Measurements from ENCODE around the gene TUBA8. TPM values are rescaled to one million over a fixed set of nuclear protein-coding genes. Genes with fewer than 3 reads are reported as not detected.

TUBA8 gene
- total and polyA plus RNA-seq, 2 donors (not counting 1 experiment from before 2014, with no cell fraction given), result 0.60 to 0.83 TPM

GRCh38 chr22:18114976-18115652 lies 4.5 kb downstream of the TUBA8 start:
- no peak overlapping the region for H3K27ac ChIP-seq (ENCODE audit: insufficient read depth, low read length)
- H3K79me2 ChIP-seq (ENCODE audit: control insufficient read depth, insufficient read depth, low read length), result no peaks in the 10 kb centered on the region
- no peak overlapping the region for H3K4me2 ChIP-seq (ENCODE audit: extremely low read depth, insufficient read depth, low read length)
- no peaks in the 10 kb centered on the region for H3K4me1 ChIP-seq (ENCODE audit: control insufficient read depth, extremely low read depth, insufficient read depth, low read length)
- H3K4me3 ChIP-seq (replicated peaks in 1 of 4; ENCODE audit: control extremely low read depth in 1 of 4, insufficient read depth in 1 of 4, low read depth in 3 of 4, low read length in 4 of 4), result no peak overlapping the region
- no peaks in the 10 kb centered on the region for H3K36me3 ChIP-seq (ENCODE audit: control insufficient read depth, insufficient read depth, low read length)
- H3K9me3 ChIP-seq (ENCODE audit: control insufficient read depth, insufficient read depth, low read depth, low read length), result no peaks in the 10 kb centered on the region
- no peak for TF ChIP-seq CTCF (conservative IDR thresholded peaks at IDR 0.05 in 1 of 2, IDR thresholded peaks at IDR 0.05 in 1 of 2; ENCODE audit: low read depth in 1 of 2, low read length in 2 of 2)
- no peak for TF ChIP-seq EZH2 (IDR thresholded peaks at IDR 0.05; ENCODE audit: low read length, missing control alignments)
- H4K20me1 ChIP-seq (ENCODE audit: control insufficient read depth, extremely low read depth, insufficient read depth, low read length), result no peaks in the 10 kb centered on the region
- H3K9ac ChIP-seq (ENCODE audit: insufficient read depth, low read length), result no peak overlapping the region
- peaks cover 2% of the 10 kb centered on the region for H3K27me3 ChIP-seq (ENCODE audit: control insufficient read depth, insufficient read depth, low read length)
- DNase-seq (ENCODE audit: low read depth in 2 of 2), result no peak
- no peak overlapping the region for H2AFZ ChIP-seq (ENCODE audit: low read length)

- H3K27ac ChIP-seq (ENCODE audit: insufficient read depth, low read length), result no peak overlapping the region
- H3K9me3 ChIP-seq (ENCODE audit: control insufficient read depth, insufficient read depth, low read depth, low read length), result no peaks in the 10 kb centered on the region
- no peak overlapping the region for H3K4me2 ChIP-seq (ENCODE audit: extremely low read depth, insufficient read depth, low read length)
- H3K27me3 ChIP-seq (ENCODE audit: control insufficient read depth, insufficient read depth, low read length), result peaks cover 2% of the 10 kb centered on the region
- no peak overlapping the region for H3K9ac ChIP-seq (ENCODE audit: insufficient read depth, low read length)
- DNase-seq (ENCODE audit: low read depth in 2 of 2), result no peak
- H4K20me1 ChIP-seq (ENCODE audit: control insufficient read depth, extremely low read depth, insufficient read depth, low read length), result no peaks in the 10 kb centered on the region
- H3K4me3 ChIP-seq (replicated peaks in 1 of 4; ENCODE audit: control extremely low read depth in 1 of 4, insufficient read depth in 1 of 4, low read depth in 3 of 4, low read length in 4 of 4), result no peak overlapping the region
- H3K36me3 ChIP-seq (ENCODE audit: control insufficient read depth, insufficient read depth, low read length), result no peaks in the 10 kb centered on the region
- no peaks in the 10 kb centered on the region for H3K79me2 ChIP-seq (ENCODE audit: control insufficient read depth, insufficient read depth, low read length)
- H2AFZ ChIP-seq (ENCODE audit: low read length), result no peak overlapping the region
- H3K4me1 ChIP-seq (ENCODE audit: control insufficient read depth, extremely low read depth, insufficient read depth, low read length), result no peaks in the 10 kb centered on the region
- TF ChIP-seq CTCF (conservative IDR thresholded peaks at IDR 0.05 in 1 of 2, IDR thresholded peaks at IDR 0.05 in 1 of 2; ENCODE audit: low read depth in 1 of 2, low read length in 2 of 2) (no peak), EZH2 (IDR thresholded peaks at IDR 0.05; ENCODE audit: low read length, missing control alignments) (no peak)
Measured at GRCh38 chr22:18115906-18116371, 5.3 kb downstream of the TUBA8 start.

GRCh38 chr22:18116634-18117033 lies 6.0 kb downstream of the TUBA8 start:
- Histone ChIP-seq H3K27ac (ENCODE audit: insufficient read depth, low read length) (no peak overlapping the region), H3K9ac (ENCODE audit: insufficient read depth, low read length) (no peak overlapping the region), H3K79me2 (ENCODE audit: control insufficient read depth, insufficient read depth, low read length) (no peaks in the 10 kb centered on the region), H3K4me2 (ENCODE audit: extremely low read depth, insufficient read depth, low read length) (no peak overlapping the region), H2AFZ (ENCODE audit: low read length) (no peak overlapping the region), H3K9me3 (ENCODE audit: control insufficient read depth, insufficient read depth, low read depth, low read length) (no peaks in the 10 kb centered on the region), H3K27me3 (ENCODE audit: control insufficient read depth, insufficient read depth, low read length) (peaks cover 2% of the 10 kb centered on the region), H3K4me1 (ENCODE audit: control insufficient read depth, extremely low read depth, insufficient read depth, low read length) (no peaks in the 10 kb centered on the region), H4K20me1 (ENCODE audit: control insufficient read depth, extremely low read depth, insufficient read depth, low read length) (no peaks in the 10 kb centered on the region), H3K36me3 (ENCODE audit: control insufficient read depth, insufficient read depth, low read length) (no peaks in the 10 kb centered on the region), H3K4me3 (replicated peaks in 1 of 4; ENCODE audit: control extremely low read depth in 1 of 4, insufficient read depth in 1 of 4, low read depth in 3 of 4, low read length in 4 of 4) (no peak overlapping the region)
- TF ChIP-seq CTCF (conservative IDR thresholded peaks at IDR 0.05 in 1 of 2, IDR thresholded peaks at IDR 0.05 in 1 of 2; ENCODE audit: low read depth in 1 of 2, low read length in 2 of 2) (no peak), EZH2 (IDR thresholded peaks at IDR 0.05; ENCODE audit: low read length, missing control alignments) (no peak)
- DNase-seq (ENCODE audit: low read depth in 2 of 2), result no peak

Data from fibroblast of lung (primary cell).